BLaER1 (cell line): ENCODE data around the gene WWOX.

Experiments
- H3K27ac ChIP-seq: shearing (Covaris generic); formaldehyde crosslinking; 2 replicates; pipeline ENCODE4 v1.8.1; 2022
- H3K27me3 ChIP-seq: shearing (Covaris generic); formaldehyde crosslinking; 2 replicates; pipeline ENCODE4 v1.8.1; 2022
- H3K36me3 ChIP-seq: shearing (Covaris generic); formaldehyde crosslinking; 2 replicates; pipeline ENCODE4 v1.8.1; 2022
- H3K4me1 ChIP-seq: shearing (Covaris generic); formaldehyde crosslinking; 2 replicates; pipeline ENCODE4 v1.8.1; 2022
- H3K4me2 ChIP-seq: shearing (Covaris generic); formaldehyde crosslinking; 2 replicates; pipeline ENCODE4 v1.8.1; 2022
- H3K4me3 ChIP-seq: shearing (Covaris generic); formaldehyde crosslinking; 2 replicates; pipeline ENCODE4 v1.8.1; 2022
- H3K9ac ChIP-seq: shearing (Covaris generic); formaldehyde crosslinking; 2 replicates; pipeline ENCODE4 v1.8.1; 2022
- H3K9me3 ChIP-seq: shearing (Covaris generic); formaldehyde crosslinking; 2 replicates; pipeline ENCODE4 v1.8.1; 2022
- H4K20me1 ChIP-seq: shearing (Covaris generic); formaldehyde crosslinking; 2 replicates; pipeline ENCODE4 v1.8.1; 2022
- Cebpa-rat ChIP-seq: shearing (Covaris generic); IDR thresholded peaks from 2 replicates; pipeline ENCODE4 v1.8.1; 2022

WWOX gene

DNA sequence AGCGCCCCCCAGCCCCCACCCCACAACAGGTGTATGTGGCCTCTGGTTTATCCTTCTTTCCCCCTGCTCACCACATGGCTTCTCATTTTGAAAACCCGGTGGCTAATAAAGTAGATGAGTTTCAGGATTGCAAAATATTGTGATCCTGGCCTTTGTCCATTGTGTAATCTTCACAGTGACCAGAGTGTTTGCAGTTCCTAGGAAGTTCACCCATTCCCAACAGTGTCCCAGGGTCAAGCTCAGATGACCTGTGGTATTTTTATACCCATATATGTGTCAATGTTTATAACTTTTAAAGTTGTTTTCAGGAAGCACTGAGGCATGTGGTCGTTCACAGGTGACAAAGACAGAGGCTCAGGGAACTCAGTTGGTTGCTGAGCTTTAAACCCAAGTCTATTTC is 721.9 kb downstream of the WWOX start:
- Histone ChIP-seq H3K4me3 (no peak overlapping the region), H3K27me3 (no peaks in the 10 kb centered on the region), H3K36me3 (no peaks in the 10 kb centered on the region), H3K27ac (no peak overlapping the region), H3K4me2 (no peak overlapping the region), H3K9ac (no peak overlapping the region), H3K9me3 (no peaks in the 10 kb centered on the region), H4K20me1 (no peaks in the 10 kb centered on the region), H3K4me1 (no peaks in the 10 kb centered on the region)
- TF ChIP-seq Cebpa-rat, result no peak

GRCh38 chr16:78822509-78822908 is 723.1 kb downstream of the WWOX start:
- no peaks in the 10 kb centered on the region for H3K4me1 ChIP-seq
- H3K9ac ChIP-seq, result no peak overlapping the region
- H3K36me3 ChIP-seq, result no peaks in the 10 kb centered on the region
- H3K4me2 ChIP-seq, result no peak overlapping the region
- H3K27ac ChIP-seq, result no peak overlapping the region
- H3K27me3 ChIP-seq, result no peaks in the 10 kb centered on the region
- H3K9me3 ChIP-seq, result no peaks in the 10 kb centered on the region
- no peaks in the 10 kb centered on the region for H4K20me1 ChIP-seq
- TF ChIP-seq Cebpa-rat, result no peak
- H3K4me3 ChIP-seq, result no peak overlapping the region

DNA sequence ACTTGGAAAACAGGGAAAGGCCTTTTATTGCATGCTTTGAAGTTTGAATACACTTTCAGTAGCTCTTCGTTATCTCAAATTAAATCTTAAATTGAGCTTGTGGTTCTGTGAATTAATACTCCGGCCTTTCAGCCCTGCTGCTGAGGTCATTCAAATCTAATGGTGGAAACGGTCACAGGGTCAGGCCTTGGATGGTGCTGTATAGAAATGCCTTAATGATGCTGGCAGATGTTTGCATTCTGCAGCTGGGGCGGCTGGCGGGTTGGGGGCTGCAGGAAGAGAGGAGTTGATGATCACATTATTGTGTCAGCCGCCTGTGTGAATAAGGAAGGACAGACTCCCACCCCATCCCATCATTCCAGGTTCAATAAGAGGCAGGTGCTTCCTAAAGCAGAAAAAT is 723.6 kb downstream of the WWOX start:
- TF ChIP-seq Cebpa-rat, result no peak
- H3K9me3 ChIP-seq, result no peaks in the 10 kb centered on the region
- H4K20me1 ChIP-seq, result no peaks in the 10 kb centered on the region
- no peaks in the 10 kb centered on the region for H3K4me1 ChIP-seq
- no peaks in the 10 kb centered on the region for H3K36me3 ChIP-seq
- no peak overlapping the region for H3K9ac ChIP-seq
- no peaks in the 10 kb centered on the region for H3K27me3 ChIP-seq
- no peak overlapping the region for H3K4me2 ChIP-seq
- H3K27ac ChIP-seq, result no peak overlapping the region
- no peak overlapping the region for H3K4me3 ChIP-seq

DNA sequence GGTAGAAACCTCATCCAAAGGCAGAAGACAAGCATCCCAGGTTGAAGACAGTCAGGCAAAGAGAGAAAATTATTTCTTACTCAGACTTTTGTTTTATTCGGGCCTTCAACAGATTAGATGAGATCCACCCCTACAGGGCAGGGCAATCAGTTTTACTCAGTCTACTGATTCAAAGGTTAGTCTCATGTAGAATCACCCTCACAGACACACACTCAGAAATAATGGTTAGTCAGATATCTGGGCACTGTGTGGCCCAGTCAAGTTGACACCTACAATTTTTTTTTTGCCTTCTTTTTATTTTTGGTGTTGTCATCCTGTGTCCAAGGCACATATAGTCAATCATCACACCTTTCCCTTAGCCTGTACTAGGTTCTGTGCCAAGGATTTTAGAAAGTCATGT is 729.8 kb downstream of the WWOX start:
- Histone ChIP-seq H3K27me3 (no peaks in the 10 kb centered on the region), H3K9ac (no peak overlapping the region), H3K9me3 (no peaks in the 10 kb centered on the region), H3K4me2 (no peak overlapping the region), H3K36me3 (no peaks in the 10 kb centered on the region), H3K4me1 (no peaks in the 10 kb centered on the region), H4K20me1 (no peaks in the 10 kb centered on the region), H3K27ac (no peak overlapping the region), H3K4me3 (no peak overlapping the region)
- no peak for TF ChIP-seq Cebpa-rat

GRCh38 chr16:78830599-78830998 is 731.1 kb downstream of the WWOX start:
- H3K4me2 ChIP-seq, result no peak overlapping the region
- no peak overlapping the region for H3K9ac ChIP-seq
- H4K20me1 ChIP-seq, result no peaks in the 10 kb centered on the region
- H3K4me1 ChIP-seq, result no peaks in the 10 kb centered on the region
- no peaks in the 10 kb centered on the region for H3K9me3 ChIP-seq
- TF ChIP-seq Cebpa-rat, result no peak
- no peak overlapping the region for H3K4me3 ChIP-seq
- H3K27ac ChIP-seq, result no peak overlapping the region
- no peaks in the 10 kb centered on the region for H3K36me3 ChIP-seq
- H3K27me3 ChIP-seq, result no peaks in the 10 kb centered on the region

GRCh38 chr16:78832100-78832499 is 732.6 kb downstream of the WWOX start:
- Histone ChIP-seq H3K9me3 (no peaks in the 10 kb centered on the region), H3K36me3 (no peaks in the 10 kb centered on the region), H3K9ac (no peak overlapping the region), H3K4me2 (no peak overlapping the region), H4K20me1 (no peaks in the 10 kb centered on the region), H3K4me3 (no peak overlapping the region), H3K4me1 (no peaks in the 10 kb centered on the region), H3K27ac (no peak overlapping the region), H3K27me3 (no peaks in the 10 kb centered on the region)
- no peak for TF ChIP-seq Cebpa-rat

DNA sequence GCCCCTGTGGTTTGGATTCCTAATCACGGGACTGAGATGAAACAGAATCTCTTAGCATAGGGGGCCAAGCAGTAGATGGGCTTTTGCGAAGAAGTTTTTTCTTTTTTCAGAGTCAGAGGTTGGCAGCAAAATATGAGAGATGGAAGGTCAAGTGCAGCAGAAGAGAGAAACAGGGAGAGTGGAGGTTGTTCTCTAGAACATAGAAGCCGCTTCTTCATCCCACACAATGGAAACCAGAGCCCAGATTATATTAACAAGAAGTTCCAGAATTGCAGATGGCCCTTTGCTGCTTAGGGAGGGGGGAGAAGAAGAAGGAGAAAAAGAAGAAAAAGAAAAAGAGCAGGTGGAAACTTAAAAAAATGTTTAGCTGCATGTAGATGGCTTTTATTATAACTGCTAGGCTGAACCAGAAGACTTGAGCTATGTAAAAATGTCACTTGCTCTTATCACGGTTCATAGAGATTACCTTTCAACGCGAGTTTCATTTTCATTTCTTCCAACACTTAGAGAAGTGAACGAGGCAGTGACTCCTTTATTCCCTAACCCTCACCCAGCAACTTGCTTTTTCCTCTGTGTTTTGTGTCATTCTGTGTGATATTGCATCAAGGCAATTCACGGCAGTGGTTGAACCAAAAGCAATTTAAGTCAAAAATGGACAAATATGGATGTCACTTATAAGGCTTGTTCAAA is 737.5 kb downstream of the WWOX start:
- Histone ChIP-seq H3K36me3 (no peaks in the 10 kb centered on the region), H3K9me3 (no peaks in the 10 kb centered on the region), H3K4me3 (no peak overlapping the region), H3K27ac (no peak overlapping the region), H4K20me1 (no peaks in the 10 kb centered on the region), H3K9ac (no peak overlapping the region), H3K4me1 (no peaks in the 10 kb centered on the region), H3K27me3 (no peaks in the 10 kb centered on the region), H3K4me2 (no peak overlapping the region)
- TF ChIP-seq Cebpa-rat, result no peak

DNA sequence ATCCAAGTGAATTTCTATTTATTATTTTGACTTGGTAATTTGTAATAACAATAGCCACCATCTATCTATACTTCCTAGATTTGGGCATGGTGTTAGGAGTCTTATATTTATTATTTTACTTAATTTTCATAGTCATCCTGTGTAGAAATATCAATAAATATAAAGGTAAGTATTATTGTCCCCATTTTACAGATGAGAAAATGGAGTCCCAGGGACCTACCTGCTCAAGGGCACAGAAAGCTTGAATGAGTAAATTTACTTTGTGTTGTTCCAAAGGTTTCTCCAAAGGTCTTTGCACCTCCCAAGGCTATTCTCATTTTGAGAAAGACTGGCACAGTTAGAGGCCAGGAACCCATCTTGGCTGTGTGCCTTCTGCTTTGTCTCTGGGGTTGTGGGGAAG is 738.3 kb downstream of the WWOX start:
- Histone ChIP-seq H3K4me2 (no peak overlapping the region), H3K9ac (no peak overlapping the region), H3K4me3 (no peak overlapping the region), H3K27ac (no peak overlapping the region), H3K4me1 (no peaks in the 10 kb centered on the region), H3K9me3 (no peaks in the 10 kb centered on the region), H4K20me1 (no peaks in the 10 kb centered on the region), H3K36me3 (no peaks in the 10 kb centered on the region), H3K27me3 (no peaks in the 10 kb centered on the region)
- no peak for TF ChIP-seq Cebpa-rat

- no peak overlapping the region for H3K4me3 ChIP-seq
- no peak overlapping the region for H3K9ac ChIP-seq
- H3K4me2 ChIP-seq, result no peak overlapping the region
- TF ChIP-seq Cebpa-rat, result no peak
- H3K27ac ChIP-seq, result no peak overlapping the region
- H3K9me3 ChIP-seq, result no peaks in the 10 kb centered on the region
- no peaks in the 10 kb centered on the region for H3K36me3 ChIP-seq
- no peaks in the 10 kb centered on the region for H3K27me3 ChIP-seq
- no peaks in the 10 kb centered on the region for H4K20me1 ChIP-seq
- H3K4me1 ChIP-seq, result no peaks in the 10 kb centered on the region
Observed at GRCh38 chr16:78838276-78838675, 738.8 kb downstream of the WWOX start.

DNA sequence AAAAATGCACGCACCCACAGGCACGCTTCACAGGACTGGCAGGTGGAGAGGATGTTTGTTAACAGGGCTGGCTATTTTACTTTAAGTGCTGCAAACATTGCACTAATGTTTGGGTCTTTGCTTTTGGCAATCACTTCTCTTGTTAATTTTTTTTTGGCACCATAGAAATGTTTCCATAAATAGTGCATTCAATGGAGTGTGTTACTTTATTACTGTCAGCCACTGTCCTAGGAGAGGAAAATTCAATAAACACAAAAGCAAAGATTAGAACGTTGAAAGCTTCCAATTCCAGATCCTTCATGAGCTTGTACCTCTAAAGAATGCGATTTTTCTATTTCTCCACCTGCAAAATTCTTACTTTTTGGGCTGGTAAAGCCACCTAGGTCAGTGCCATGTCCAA is 743.5 kb downstream of the WWOX start:
- H3K36me3 ChIP-seq, result no peaks in the 10 kb centered on the region
- no peak for TF ChIP-seq Cebpa-rat
- no peak overlapping the region for H3K4me2 ChIP-seq
- H3K9ac ChIP-seq, result no peak overlapping the region
- H3K27me3 ChIP-seq, result no peaks in the 10 kb centered on the region
- H3K4me3 ChIP-seq, result no peak overlapping the region
- H3K4me1 ChIP-seq, result no peaks in the 10 kb centered on the region
- H3K9me3 ChIP-seq, result no peaks in the 10 kb centered on the region
- no peaks in the 10 kb centered on the region for H4K20me1 ChIP-seq
- H3K27ac ChIP-seq, result no peak overlapping the region

GRCh38 chr16:78843978-78844377 is 744.5 kb downstream of the WWOX start:
- no peak overlapping the region for H3K9ac ChIP-seq
- H3K9me3 ChIP-seq, result no peaks in the 10 kb centered on the region
- H3K36me3 ChIP-seq, result no peaks in the 10 kb centered on the region
- H3K4me2 ChIP-seq, result no peak overlapping the region
- no peak overlapping the region for H3K4me3 ChIP-seq
- no peaks in the 10 kb centered on the region for H3K4me1 ChIP-seq
- no peaks in the 10 kb centered on the region for H4K20me1 ChIP-seq
- H3K27me3 ChIP-seq, result no peaks in the 10 kb centered on the region
- no peak for TF ChIP-seq Cebpa-rat
- no peak overlapping the region for H3K27ac ChIP-seq
